SU-DHL-6 (cell line): Measurements from ENCODE around the gene C19orf85.

Experiments used
- CTCF ChIP-seq: fragments of 200-600 bp; sonication (generic); IDR thresholded peaks from one replicate; pipeline ENCODE4 v1.5.1; 2017; ENCODE audit warnings: antibody characterized with exemption, mild to moderate bottlenecking, low read length, moderate library complexity; ENCODE audit not compliant: insufficient read depth, poor library complexity, severe bottlenecking
- EZH2phosphoT487 ChIP-seq: fragments of 200-600 bp; sonication (generic), shearing (Covaris generic); conservative IDR thresholded peaks from 2 replicates; pipeline ENCODE4 v1.6.1; 2018; ENCODE audit warnings: mild to moderate bottlenecking, antibody characterized with exemption, low read length, moderate library complexity, mixed read lengths

GRCh38 chr19:55443045-55443823, 21.3 kb downstream of the C19orf85 start, which contains the start of gene SHISA7:
- TF ChIP-seq CTCF (no peak), EZH2phosphoT487 (no peak)
